Upper lobe of left lung (tissue), 4 donors: ENCODE measurements around the gene ST7.

Experiments
- EP300 ChIP-seq, 4 donors: sonication (generic); formaldehyde crosslinking; IDR thresholded peaks; one replicate each; pipeline ENCODE4 v1.5.1; 2017; ENCODE audit warnings: antibody characterized with exemption in 4 of 4, control low read depth in 2 of 4
- POLR2A ChIP-seq, 4 donors: fragments of 450-650 bp; IDR thresholded peaks; one replicate each; pipeline ENCODE4 v1.5.1; 2016 to 2017; ENCODE audit warnings: antibody characterized with exemption in 4 of 4, mild to moderate bottlenecking in 2 of 4
- TF ChIP-seq, protein P1 (sequence below), 6 experiments: fragments of 450-650 bp in 4 of 6; fragments of 200-600 bp in 2 of 6; sonication (generic) in 2 of 6; IDR thresholded peaks; one replicate each; pipeline ENCODE4 v1.5.1; 2016 to 2019; ENCODE audit warnings: antibody characterized with exemption in 6 of 6

- TF ChIP-seq, protein P1, sequence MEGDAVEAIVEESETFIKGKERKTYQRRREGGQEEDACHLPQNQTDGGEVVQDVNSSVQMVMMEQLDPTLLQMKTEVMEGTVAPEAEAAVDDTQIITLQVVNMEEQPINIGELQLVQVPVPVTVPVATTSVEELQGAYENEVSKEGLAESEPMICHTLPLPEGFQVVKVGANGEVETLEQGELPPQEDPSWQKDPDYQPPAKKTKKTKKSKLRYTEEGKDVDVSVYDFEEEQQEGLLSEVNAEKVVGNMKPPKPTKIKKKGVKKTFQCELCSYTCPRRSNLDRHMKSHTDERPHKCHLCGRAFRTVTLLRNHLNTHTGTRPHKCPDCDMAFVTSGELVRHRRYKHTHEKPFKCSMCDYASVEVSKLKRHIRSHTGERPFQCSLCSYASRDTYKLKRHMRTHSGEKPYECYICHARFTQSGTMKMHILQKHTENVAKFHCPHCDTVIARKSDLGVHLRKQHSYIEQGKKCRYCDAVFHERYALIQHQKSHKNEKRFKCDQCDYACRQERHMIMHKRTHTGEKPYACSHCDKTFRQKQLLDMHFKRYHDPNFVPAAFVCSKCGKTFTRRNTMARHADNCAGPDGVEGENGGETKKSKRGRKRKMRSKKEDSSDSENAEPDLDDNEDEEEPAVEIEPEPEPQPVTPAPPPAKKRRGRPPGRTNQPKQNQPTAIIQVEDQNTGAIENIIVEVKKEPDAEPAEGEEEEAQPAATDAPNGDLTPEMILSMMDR (IDR thresholded peaks at IDR 0.05): no peak
- TF ChIP-seq POLR2A (IDR thresholded peaks at IDR 0.05) (no peak), EP300 (IDR thresholded peaks at IDR 0.05) (no peak)
These were observed 141.2 kb downstream of the ST7 start for GRCh38 chr7:117094457-117094856.
